Measurements from ENCODE around the gene EPHA1.

EPHA1 gene

DNA sequence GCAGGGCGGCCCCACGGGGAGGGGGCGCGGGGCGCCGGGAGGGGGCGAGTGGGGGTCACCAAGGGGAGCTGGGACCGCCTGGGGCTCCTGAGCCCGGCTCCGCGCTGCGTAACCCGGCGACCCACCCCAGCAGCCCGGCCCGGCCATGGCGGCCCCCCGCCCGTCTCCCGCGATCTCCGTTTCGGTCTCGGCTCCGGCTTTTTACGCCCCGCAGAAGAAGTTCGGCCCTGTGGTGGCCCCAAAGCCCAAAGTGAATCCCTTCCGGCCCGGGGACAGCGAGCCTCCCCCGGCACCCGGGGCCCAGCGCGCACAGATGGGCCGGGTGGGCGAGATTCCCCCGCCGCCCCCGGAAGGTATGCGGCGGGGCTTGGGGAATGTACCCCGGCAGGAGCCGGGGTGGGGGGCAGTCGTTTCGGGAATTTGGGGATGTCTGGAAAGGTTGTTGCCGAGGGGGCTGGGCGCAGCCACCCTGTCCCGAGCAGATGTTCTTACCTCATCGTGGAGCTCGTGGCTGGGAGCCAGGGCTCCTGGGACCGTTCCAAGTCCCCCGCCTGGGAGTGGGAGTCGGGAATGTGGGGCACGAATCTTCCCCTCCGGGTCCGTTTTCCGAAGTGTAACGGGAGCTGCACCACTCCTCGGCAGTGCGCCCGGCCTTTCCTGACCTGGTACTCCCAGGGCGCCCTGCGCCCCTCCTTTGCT, 27.1 kb downstream of the EPHA1 start:
- no peak overlapping the region for H2AFZ ChIP-seq (ENCODE audit: low read length)
- peaks cover 97% of the 10 kb centered on the region for H3K79me2 ChIP-seq (ENCODE audit: insufficient read depth, low read length)
- peaks cover 35% of the 10 kb centered on the region for H4K20me1 ChIP-seq (ENCODE audit: insufficient read depth, low read length, poor library complexity, severe bottlenecking)
- H3K4me3 ChIP-seq (ENCODE audit: low read length, poor library complexity, severe bottlenecking) = peak overlapping the region; percentile 98
- peaks cover 6% of the 10 kb centered on the region for H3K27me3 ChIP-seq (ENCODE audit: insufficient read depth, low read length, poor library complexity, severe bottlenecking)
- TF ChIP-seq EZH2phosphoT487 (IDR thresholded peaks at IDR 0.05; ENCODE audit: borderline replicate concordance) = no peak
- TF ChIP-seq, protein P1, sequence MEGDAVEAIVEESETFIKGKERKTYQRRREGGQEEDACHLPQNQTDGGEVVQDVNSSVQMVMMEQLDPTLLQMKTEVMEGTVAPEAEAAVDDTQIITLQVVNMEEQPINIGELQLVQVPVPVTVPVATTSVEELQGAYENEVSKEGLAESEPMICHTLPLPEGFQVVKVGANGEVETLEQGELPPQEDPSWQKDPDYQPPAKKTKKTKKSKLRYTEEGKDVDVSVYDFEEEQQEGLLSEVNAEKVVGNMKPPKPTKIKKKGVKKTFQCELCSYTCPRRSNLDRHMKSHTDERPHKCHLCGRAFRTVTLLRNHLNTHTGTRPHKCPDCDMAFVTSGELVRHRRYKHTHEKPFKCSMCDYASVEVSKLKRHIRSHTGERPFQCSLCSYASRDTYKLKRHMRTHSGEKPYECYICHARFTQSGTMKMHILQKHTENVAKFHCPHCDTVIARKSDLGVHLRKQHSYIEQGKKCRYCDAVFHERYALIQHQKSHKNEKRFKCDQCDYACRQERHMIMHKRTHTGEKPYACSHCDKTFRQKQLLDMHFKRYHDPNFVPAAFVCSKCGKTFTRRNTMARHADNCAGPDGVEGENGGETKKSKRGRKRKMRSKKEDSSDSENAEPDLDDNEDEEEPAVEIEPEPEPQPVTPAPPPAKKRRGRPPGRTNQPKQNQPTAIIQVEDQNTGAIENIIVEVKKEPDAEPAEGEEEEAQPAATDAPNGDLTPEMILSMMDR (conservative IDR thresholded peaks at IDR 0.05; ENCODE audit: low read length) = no peak
- H3K9me3 ChIP-seq (ENCODE audit: insufficient read depth, low read depth, low read length) = no peaks in the 10 kb centered on the region
- H3K9ac ChIP-seq (ENCODE audit: low read depth, low read length, poor library complexity, severe bottlenecking) = peak overlapping the region; percentile 100
- no peaks in the 10 kb centered on the region for H3F3A ChIP-seq (ENCODE audit: low read depth)
- no peaks in the 10 kb centered on the region for H3K36me3 ChIP-seq (ENCODE audit: insufficient read depth, low read length)
- peak overlapping the region; percentile 97 for H3K4me2 ChIP-seq (ENCODE audit: low read depth, low read length, poor library complexity, severe bottlenecking)
- H3K9me2 ChIP-seq (replicated peaks; ENCODE audit: low read depth, low read length) = no peaks in the 10 kb centered on the region
- H3K4me1 ChIP-seq (ENCODE audit: insufficient read depth, low read length, poor library complexity, severe bottlenecking) = peaks cover 80% of the 10 kb centered on the region

DNA sequence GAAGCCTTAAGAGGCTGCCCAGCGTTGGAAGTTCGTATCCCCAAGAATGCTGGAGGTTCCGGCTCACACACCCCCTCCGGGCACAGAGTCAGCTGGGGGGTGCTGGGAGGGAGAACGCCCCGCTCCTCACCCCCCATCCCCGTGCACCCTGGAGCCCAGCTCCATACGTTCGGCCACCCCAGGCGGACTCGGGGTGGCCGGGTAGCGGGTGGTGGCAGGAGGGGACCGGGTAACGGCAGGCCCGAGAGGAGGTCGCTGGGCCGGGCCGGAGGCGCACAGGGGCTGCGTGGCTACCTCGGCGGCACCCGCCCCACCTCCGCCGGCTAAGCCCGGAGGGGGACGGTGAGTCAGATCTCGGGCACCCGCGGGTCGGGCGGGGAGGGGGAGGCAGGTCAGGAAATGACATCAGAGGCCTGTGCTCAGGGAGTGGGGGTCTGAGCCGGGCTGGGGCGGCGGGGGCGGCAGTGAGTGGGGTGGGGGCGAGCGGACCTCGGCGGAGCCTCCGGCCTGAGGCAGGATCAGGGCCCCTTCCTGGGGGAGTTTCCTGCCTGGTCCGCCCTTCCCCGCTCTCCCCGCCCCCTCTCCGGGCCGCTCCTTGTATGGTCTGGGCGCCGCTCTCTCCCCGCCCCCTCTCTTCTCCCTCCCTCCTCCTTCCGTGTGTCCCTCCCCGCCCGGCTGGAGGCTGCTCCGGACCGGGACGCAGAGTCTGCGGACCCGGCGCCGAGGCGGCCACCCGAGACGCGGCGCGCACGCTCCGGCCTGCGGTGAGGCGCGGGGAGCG, 27.8 kb downstream of the EPHA1 start, which contains the start of gene ZYX:
ZYX (plus strand) TSS at position 700 of the 781 bp plus-strand sequence. CDS start 227 bp downstream, outside the sequence.
- Histone ChIP-seq H3K27me3 (ENCODE audit: insufficient read depth, low read length, poor library complexity, severe bottlenecking) (peaks cover 6% of the 10 kb centered on the region), H3K9ac (ENCODE audit: low read depth, low read length, poor library complexity, severe bottlenecking) (peak within 1 kb of the TSS; percentile 100), H3K9me2 (replicated peaks; ENCODE audit: low read depth, low read length) (no peaks in the 10 kb centered on the region), H3K4me1 (ENCODE audit: insufficient read depth, low read length, poor library complexity, severe bottlenecking) (peaks cover 80% of the 10 kb centered on the region), H3K79me2 (ENCODE audit: insufficient read depth, low read length) (peaks cover 89% of the 10 kb centered on the region), H3F3A (ENCODE audit: low read depth) (peaks cover 4% of the 10 kb centered on the region; the same call in 1 of the 2 replicates), H2AFZ (ENCODE audit: low read length) (peak within 1 kb of the TSS; percentile 69; the same call in 1 of the 2 replicates), H4K20me1 (ENCODE audit: insufficient read depth, low read length, poor library complexity, severe bottlenecking) (peaks cover 29% of the 10 kb centered on the region), H3K9me3 (ENCODE audit: insufficient read depth, low read depth, low read length) (no peaks in the 10 kb centered on the region), H3K36me3 (ENCODE audit: insufficient read depth, low read length) (no peaks in the 10 kb centered on the region), H3K4me3 (ENCODE audit: low read length, poor library complexity, severe bottlenecking) (peak within 1 kb of the TSS; percentile 98), H3K4me2 (ENCODE audit: low read depth, low read length, poor library complexity, severe bottlenecking) (peak within 1 kb of the TSS; percentile 97)
- no peak for TF ChIP-seq EZH2phosphoT487 (IDR thresholded peaks at IDR 0.05; ENCODE audit: borderline replicate concordance)
- TF ChIP-seq, protein P1 (conservative IDR thresholded peaks at IDR 0.05; ENCODE audit: low read length) = no peak

DNA sequence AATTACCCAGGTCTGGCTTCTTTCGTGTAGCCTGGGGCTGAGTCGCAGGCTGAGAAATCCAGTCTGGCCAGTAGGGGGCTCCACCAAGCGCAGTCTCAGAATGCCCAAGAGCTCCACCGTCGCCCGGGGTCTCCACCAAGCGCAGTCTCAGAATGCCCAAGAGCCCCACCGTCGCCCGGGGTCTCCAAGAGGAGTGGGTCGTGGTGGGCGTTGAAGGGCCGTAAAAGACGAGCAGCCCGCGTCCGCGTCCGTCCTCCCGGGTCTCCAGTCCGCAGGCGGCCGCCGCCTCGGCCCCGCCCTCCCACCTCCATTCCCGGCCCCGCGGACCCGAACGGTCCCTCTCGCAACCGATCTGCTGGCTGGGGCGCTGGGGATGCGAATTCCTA, 28.4 kb downstream of the EPHA1 start:
- Histone ChIP-seq H3K9ac (ENCODE audit: low read depth, low read length, poor library complexity, severe bottlenecking) (peak overlapping the region; percentile 100), H2AFZ (ENCODE audit: low read length) (peak overlapping the region; percentile 69; the same call in 1 of the 2 replicates), H3K4me1 (ENCODE audit: insufficient read depth, low read length, poor library complexity, severe bottlenecking) (peaks cover 81% of the 10 kb centered on the region), H3K4me3 (ENCODE audit: low read length, poor library complexity, severe bottlenecking) (peak overlapping the region; percentile 98), H3K79me2 (ENCODE audit: insufficient read depth, low read length) (peaks cover 83% of the 10 kb centered on the region), H3K36me3 (ENCODE audit: insufficient read depth, low read length) (no peaks in the 10 kb centered on the region), H3K27me3 (ENCODE audit: insufficient read depth, low read length, poor library complexity, severe bottlenecking) (peaks cover 6% of the 10 kb centered on the region), H3F3A (ENCODE audit: low read depth) (peaks cover 5% of the 10 kb centered on the region; the same call in 1 of the 2 replicates), H4K20me1 (ENCODE audit: insufficient read depth, low read length, poor library complexity, severe bottlenecking) (peaks cover 29% of the 10 kb centered on the region), H3K9me2 (replicated peaks; ENCODE audit: low read depth, low read length) (no peaks in the 10 kb centered on the region), H3K9me3 (ENCODE audit: insufficient read depth, low read depth, low read length) (no peaks in the 10 kb centered on the region), H3K4me2 (ENCODE audit: low read depth, low read length, poor library complexity, severe bottlenecking) (peak overlapping the region; percentile 97)
- TF ChIP-seq EZH2phosphoT487 (IDR thresholded peaks at IDR 0.05; ENCODE audit: borderline replicate concordance) = no peak
- TF ChIP-seq, protein P1 (conservative IDR thresholded peaks at IDR 0.05; ENCODE audit: low read length) = peak; percentile 89
